GM12892 (cell line): ENCODE measurements around the gene ALDH8A1.

Experiments
- POLR2AphosphoS5 ChIP-seq: IDR thresholded peaks from 2 replicates; pipeline ENCODE4 v1.6.1; 2011; ENCODE audit warnings: low read depth, low read length, control low read depth
- TAF1 ChIP-seq: IDR thresholded peaks from 2 replicates; pipeline ENCODE4 v1.6.1; 2011; ENCODE audit warnings: low read depth, mild to moderate bottlenecking, control low read depth, low read length, borderline replicate concordance

- no peak for TF ChIP-seq TAF1
- TF ChIP-seq POLR2AphosphoS5: no peak
These were observed 4.9 kb downstream of the ALDH8A1 start for GRCh38 chr6:134945045-134945444.
